Ureter (tissue), 1 donor: Measurements from ENCODE around the gene ERCC8. TPM values are rescaled to one million over a fixed set of nuclear protein-coding genes. Genes with fewer than 3 reads are reported as not detected.
"Not testable (repeated sequence)": the region's sequence is repeated elsewhere in the genome, so short reads cannot be mapped to it uniquely, and the experiment has no call there.

Source experiments
- DNase-seq: peaks from one replicate; pipeline ENCODE4 v3.0.0-alpha.2; 2020; ENCODE audit warnings: low spot score
- total RNA-seq: library from RNA; stranded (reverse); gene quantifications from one replicate; pipeline ENCODE4 v1.2.4, GENCODE V29; 2023
- donor health status: DM: yes; HTN: yes; CAD: no.

Gene ERCC8
- total RNA-seq, 1 donor from 2014 or later, result 12.2 TPM

GRCh38 chr5:60916646-60917045 is 28.2 kb downstream of the ERCC8 start:
- DNase-seq, result no peak

- no peak for DNase-seq
Observed at GRCh38 chr5:60903356-60903755, 41.5 kb downstream of the ERCC8 start.

- no peak for DNase-seq
Observed at GRCh38 chr5:60896991-60897390, 47.9 kb downstream of the ERCC8 start.

GRCh38 chr5:60893521-60893920 is 51.3 kb downstream of the ERCC8 start:
- no peak for DNase-seq

- DNase-seq, result no peak
Observed at GRCh38 chr5:60891667-60892066, 53.2 kb downstream of the ERCC8 start.

GRCh38 chr5:60888359-60889061 is 56.4 kb downstream of the ERCC8 start:
- no peak for DNase-seq

GRCh38 chr5:60887746-60888145 is 57.1 kb downstream of the ERCC8 start:
- DNase-seq, result no peak

- DNase-seq, result no peak
Observed at GRCh38 chr5:60887096-60887495, 57.8 kb downstream of the ERCC8 start.

GRCh38 chr5:60886158-60886557 is 58.7 kb downstream of the ERCC8 start:
- DNase-seq, result no peak

- DNase-seq, result no peak
Observed at GRCh38 chr5:60883229-60883628, 61.6 kb downstream of the ERCC8 start.

GRCh38 chr5:60872892-60873291 is 72.0 kb downstream of the ERCC8 start:
- DNase-seq, result no peak

GRCh38 chr5:60870857-60871256 is 74.0 kb downstream of the ERCC8 start:
- DNase-seq, result no peak

- DNase-seq, result not testable (repeated sequence)
Observed at GRCh38 chr5:60860572-60860971, 84.3 kb downstream of the ERCC8 start.

- DNase-seq, result no peak
Observed at GRCh38 chr5:60856066-60856465, 88.8 kb downstream of the ERCC8 start.

- DNase-seq, result no peak
Observed at GRCh38 chr5:60852940-60853339, 91.9 kb downstream of the ERCC8 start.

GRCh38 chr5:60852317-60852716 is 92.6 kb downstream of the ERCC8 start:
- DNase-seq, result no peak

- DNase-seq, result no peak
Observed at GRCh38 chr5:60851626-60852025, 93.2 kb downstream of the ERCC8 start.

GRCh38 chr5:60846298-60846697 is 98.6 kb downstream of the ERCC8 start:
- DNase-seq, result no peak

GRCh38 chr5:60843936-60844905 is 100.6 kb downstream of the ERCC8 start, which contains the start of gene ELOVL7:
ELOVL7 (minus strand) TSS chr5:60844269; CDS start chr5:60787397, 56,872 bp downstream.
- peak; percentile 69 for DNase-seq

- DNase-seq, result no peak
Observed at GRCh38 chr5:60843386-60843935, 101.4 kb downstream of the ERCC8 start.

- DNase-seq, result no peak
Observed at GRCh38 chr5:60842871-60843385, 101.9 kb downstream of the ERCC8 start.

- no peak for DNase-seq
Observed at GRCh38 chr5:60841361-60841760, 103.5 kb downstream of the ERCC8 start.
